Fibroblast of villous mesenchyme (primary cell): ENCODE data around the gene GLIPR2. TPM values are rescaled to one million over a fixed set of nuclear protein-coding genes. Genes with fewer than 3 reads are reported as not detected.
A peak's percentile ranks its signal among the peaks of the same experiment; 100 is the strongest.
"Not testable (repeated sequence)": the region's sequence is repeated elsewhere in the genome, so short reads cannot be mapped to it uniquely, and the experiment has no call there.

Source experiments
- DNase-seq: peaks from one replicate; pipeline ENCODE4 v3.0.0-alpha.2; 2010; ENCODE audit warnings: low read depth
- H3K4me3 ChIP-seq: 2 replicates; pipeline ENCODE4 v1.5.1; 2011; ENCODE audit warnings: low read depth, mild to moderate bottlenecking, low read length
- CTCF ChIP-seq: IDR thresholded peaks from 2 replicates; pipeline ENCODE4 v1.5.1; 2012; ENCODE audit warnings: low read depth, mild to moderate bottlenecking, low read length; ENCODE audit not compliant: insufficient read depth
- total RNA-seq: library from RNA; depleted of rRNA; stranded (reverse); fragments of >200 nt; gene quantifications from 2 replicates; pipeline ENCODE4 v1.2.3, GENCODE V29; 2012

GLIPR2 gene
- total RNA-seq, 1 donor, result 29.4 TPM

DNA sequence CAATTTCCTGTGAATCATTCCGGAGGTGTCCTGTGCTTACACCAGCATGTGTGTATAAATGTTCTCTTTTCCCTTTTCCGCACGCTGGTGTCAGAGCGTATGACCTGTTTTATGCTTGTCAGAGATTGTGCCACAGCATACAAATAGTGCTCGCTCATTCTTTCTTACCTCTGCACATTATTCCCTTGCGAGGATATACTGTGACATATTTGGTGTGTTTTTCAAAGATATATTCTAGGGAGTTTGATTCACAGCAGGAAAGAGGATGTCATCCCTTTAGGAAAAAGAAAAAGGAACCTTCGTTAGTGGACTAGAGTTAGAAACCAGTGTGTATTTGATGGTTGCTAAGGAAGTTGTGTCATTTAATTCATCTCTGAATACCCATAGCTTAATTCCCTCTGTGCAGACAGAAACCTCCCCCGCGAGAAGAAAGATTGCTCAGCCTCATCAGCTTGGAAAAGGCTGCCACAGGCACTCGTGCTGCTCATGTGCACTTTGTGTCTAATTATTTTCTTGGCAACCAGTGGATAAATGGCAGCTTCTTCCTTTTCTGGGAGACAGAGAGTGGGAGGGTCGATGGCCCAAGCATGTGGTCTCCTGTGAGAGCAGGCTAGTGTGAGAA lies 17.9 kb downstream of the GLIPR2 start:
- no peak overlapping the region for H3K4me3 ChIP-seq
- no peak for TF ChIP-seq CTCF
- DNase-seq, result peak; percentile 74

DNA sequence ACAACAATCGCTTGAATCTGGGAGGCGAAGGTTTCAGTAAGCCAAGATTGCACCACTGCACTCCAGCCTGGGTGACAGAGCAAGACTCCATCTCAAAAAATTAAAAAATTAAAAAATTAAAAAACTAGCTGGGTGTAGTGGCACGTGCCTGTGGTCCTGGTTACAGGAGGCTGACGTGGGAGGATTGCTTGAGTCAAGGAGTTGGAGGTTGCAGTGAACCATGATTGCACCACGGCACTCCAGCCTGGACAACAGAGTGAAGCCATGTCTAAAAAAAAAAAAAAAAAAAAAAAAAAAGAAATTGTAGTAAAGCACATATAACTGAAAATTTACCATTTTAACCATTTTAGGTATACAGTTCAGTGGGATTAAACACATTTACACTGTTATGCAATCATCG lies 19.6 kb downstream of the GLIPR2 start:
- DNase-seq, result no peak
- TF ChIP-seq CTCF, result no peak
- H3K4me3 ChIP-seq, result no peak overlapping the region

DNA sequence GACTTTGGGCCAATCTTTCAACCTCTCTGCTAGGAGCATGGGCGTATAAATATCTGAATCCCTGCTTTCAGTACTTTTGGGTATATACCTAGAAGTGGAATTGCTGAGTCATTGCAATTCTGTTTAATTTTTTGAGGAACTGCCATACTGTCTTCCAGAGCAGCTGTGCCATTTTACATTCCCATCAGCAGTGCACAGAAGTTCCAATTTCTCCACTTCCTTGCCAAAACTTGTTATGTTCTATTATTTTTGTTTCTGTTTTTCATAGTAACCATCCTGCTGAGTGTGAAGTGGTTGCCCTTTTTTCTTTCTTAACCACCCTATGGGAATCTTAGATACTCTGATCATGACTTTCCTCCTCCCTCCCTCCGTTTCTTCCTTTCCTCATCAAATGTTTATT lies 21.6 kb downstream of the GLIPR2 start:
- no peak for TF ChIP-seq CTCF
- no peak for DNase-seq
- no peak overlapping the region for H3K4me3 ChIP-seq

GRCh38 chr9:36158917-36159316 lies 22.4 kb downstream of the GLIPR2 start:
- no peak overlapping the region for H3K4me3 ChIP-seq
- no peak for DNase-seq
- TF ChIP-seq CTCF, result no peak

- not testable (repeated sequence) for DNase-seq
Observed at GRCh38 chr9:36159509-36159908, 23.0 kb downstream of the GLIPR2 start.

GRCh38 chr9:36160126-36160525 lies 23.6 kb downstream of the GLIPR2 start:
- DNase-seq, H3K4me3 ChIP-seq: not testable (repeated sequence)

More at GRCh38 chr9:36159509-36159908, 23.0 kb downstream of the GLIPR2 start:
- H3K4me3 ChIP-seq, result not testable (repeated sequence)

DNA sequence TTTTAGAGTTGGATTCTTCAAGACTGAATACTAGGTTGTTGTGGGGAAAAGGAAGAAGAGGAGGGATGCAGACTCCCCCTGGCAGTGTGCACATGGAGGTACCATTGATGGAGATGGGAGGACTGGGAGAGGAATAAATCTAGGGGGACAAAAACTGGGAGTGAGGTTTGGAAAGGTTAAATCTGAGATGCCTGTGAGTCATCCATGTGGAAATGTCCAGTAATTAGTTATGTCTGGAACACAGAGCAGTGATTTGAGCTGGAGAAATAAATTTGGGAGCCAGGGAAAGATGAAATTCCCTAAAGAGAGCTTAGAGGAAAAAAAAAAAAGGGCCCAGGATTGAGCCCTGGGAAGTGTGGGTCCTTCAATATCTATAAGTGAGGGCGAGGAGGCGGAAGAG lies 24.7 kb downstream of the GLIPR2 start:
- no peak for TF ChIP-seq CTCF
- peak; percentile 48 for DNase-seq
- no peak overlapping the region for H3K4me3 ChIP-seq

- DNase-seq, result no peak
- TF ChIP-seq CTCF, result no peak
Observed at GRCh38 chr9:36162211-36162738, 25.7 kb downstream of the GLIPR2 start.

More at GRCh38 chr9:36162211-36162738, 25.7 kb downstream of the GLIPR2 start:
- H3K4me3 ChIP-seq, result no peak overlapping the region
